HG03460 (cell line): ENCODE results near the gene C19orf85.

ENCODE experiments used
- ATAC-seq: cut with Tn5 transposase; IDR thresholded peaks from one replicate; pipeline ENCODE4 v1.9.1; 2021; ENCODE audit not compliant: unreplicated experiment

C19orf85 gene

DNA sequence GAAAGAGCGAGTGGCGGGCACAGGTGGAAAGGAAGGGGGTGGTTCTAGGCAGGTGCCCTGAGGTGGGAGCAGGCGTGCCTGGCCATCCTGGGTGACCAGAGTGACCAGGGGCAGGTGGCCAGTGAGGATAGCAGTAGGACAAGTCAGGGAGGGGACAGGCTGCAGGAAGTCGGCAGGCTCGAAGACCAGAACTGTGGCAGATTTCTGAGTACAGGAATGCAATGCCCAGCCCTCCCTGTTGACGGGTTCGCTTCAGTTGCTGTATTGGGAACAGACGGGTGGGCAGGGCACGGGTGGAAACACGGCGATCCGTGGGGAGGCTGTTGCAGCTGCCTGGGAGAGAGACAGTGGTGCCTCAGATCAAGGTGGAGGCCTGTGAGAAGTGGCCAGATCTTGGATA is 13.8 kb upstream of the C19orf85 start:
- ATAC-seq = no peak

DNA sequence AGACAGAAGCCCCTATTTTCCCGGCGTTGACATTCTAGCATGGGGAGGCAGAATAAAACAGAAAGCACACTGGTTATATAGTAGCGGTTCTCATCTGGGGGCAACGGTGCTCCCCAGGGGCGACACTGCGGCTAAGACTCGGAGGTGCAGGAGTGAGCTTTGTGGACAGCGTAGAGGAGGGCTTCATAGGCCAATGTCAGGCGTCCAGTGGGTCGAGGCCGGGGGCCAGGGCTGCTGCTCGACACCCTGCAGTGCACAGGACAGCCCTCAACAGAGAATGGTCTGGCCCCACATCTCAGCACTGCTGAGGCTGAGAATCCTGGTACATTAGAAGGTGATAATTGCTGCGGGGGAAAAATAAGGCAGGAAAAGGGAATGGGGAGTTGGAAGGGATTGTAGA is 13.4 kb upstream of the C19orf85 start:
- no peak for ATAC-seq

DNA sequence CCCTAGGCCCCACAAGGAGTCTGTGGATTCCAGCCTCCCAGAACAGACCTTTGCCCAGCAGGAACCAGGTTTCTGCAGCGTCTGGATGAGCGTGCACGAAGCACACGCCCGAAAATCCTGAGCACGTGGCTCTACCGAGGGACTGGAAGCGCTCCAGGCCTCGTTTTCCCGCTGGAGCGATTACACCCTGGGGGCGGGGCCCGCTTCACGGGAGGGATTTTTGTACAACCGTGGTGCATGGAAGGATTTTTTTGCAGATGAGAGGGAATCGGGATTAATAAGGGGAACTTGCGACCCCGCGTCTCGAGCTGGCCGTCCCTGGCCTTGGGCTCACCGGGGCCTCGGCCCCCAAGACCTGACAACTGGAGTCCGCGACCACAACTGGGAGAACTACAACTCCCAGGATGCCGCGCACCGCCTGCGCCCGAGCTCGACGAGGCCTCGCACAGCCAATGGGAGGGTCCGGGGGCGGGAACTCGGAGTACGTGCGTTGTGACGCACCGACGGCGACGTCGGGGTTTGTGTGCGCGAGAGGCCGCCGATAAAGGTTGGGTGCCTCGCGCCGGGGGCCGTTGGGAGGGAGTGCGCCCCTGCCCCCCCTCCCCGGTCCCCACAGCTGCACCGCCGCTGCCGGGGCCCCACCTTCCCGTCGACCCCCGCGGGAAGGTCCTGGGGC is 11.7 kb upstream of the C19orf85 start, which contains the start of gene ZNF628:
TSS of gene ZNF628 (plus strand) at position 518 of the 676 bp plus-strand sequence. CDS start 3,294 bp downstream, outside the sequence.
- peak; percentile 87 for ATAC-seq

DNA sequence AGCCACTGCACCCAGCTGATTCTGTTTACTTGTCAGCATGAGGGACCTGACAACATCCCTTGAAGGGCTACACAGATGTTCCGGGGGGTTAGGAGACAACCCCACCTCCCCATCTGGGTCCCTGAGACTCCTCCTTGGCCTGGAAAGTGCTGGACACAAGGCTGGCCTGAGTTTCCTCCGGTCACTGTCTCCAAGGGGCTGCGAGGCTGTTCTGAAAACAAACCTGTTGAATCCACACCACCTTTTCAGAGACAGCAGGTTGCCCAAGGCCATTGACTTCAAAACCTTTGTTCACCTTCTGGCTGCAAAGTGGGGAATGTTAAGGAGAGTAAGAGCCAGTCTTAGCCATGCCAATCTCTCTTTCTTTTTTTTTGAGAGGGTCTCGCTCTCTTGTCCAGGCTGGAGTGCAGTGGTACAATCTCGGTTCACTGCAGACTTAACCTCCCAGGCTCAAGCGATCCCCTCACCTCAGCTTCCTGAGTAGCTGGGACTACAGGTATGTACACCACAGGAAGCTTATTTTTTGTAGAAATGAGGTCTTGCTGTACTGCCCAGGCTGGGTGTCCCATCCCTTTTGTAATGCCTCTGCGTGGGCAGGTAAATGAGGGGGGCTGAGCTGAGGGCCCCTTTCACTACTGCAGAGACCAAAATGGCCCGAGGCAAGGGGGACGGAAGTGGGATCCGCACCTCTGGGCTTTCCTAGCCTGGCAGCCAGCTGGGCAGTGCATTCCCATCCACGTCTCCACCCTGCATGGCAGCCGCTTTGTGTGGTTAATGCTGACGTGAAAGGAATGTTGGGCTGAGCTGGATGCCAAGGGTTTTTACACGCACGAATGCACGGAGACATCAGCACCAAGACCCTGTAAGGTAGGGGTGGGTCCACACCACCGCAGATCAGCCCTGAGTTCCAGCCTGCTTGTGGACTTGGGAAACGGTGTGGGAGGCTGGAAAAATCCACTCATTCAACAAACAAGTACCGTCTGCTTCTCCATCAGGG is 10.0 kb upstream of the C19orf85 start:
- no peak for ATAC-seq

DNA sequence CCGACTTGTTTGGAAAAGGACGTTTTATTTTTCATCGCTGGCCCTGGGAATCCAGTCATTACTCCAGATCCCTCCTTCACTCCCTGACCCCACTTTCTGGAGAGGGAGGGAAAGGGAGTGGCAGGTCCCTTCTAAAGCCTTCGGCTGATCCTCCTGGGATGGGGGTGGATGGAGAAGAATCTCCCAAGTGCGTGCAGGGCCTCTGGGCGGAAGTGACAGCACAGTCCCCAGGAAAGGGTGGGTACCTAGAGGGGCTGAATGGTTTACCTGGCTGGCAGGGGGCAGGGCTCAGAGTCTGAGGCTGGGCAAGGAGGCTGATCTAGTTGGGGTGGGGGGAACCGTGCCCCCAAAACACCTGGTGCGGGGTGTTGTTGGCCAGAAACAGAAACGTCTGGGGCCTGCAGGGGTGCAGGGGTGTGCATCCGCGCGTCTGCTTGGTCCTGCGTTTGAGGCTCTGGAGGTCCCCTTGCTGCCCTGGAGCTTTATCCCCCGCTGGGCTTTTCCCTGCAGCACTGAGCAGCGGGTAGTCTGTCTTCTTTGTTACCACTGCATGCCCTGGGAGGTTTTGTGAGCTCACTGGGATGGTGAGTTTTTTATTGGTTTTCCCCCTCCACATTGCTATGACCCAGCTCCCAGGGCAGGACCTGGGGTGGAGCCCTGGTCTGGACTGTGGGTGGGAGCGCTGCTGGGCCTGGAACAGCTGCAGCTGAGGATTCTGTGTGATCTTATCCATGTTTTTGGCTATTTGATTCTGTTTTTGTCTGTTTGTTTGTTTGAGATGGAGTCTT is 8.9 kb upstream of the C19orf85 start:
- ATAC-seq = no peak

DNA sequence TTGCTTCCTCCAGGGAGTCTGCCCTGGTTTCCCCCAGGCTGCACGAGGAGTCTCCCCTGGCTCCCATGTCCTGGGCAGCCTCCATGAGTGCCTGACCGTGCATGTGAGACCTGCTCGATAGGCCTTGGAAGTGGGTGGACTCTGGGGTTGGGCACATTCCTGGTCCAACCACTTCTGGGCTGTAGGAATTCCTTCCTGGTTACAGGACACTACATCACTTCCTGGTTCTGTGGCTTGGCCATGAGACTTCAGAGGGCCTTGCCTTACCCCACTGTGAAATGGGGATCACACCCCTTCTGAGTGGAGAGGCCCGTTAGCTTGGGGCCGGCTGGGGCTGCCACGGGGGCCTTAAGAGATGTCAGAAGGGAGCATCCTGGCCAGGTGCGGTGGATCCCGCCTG is 7.9 kb upstream of the C19orf85 start:
- ATAC-seq = no peak

DNA sequence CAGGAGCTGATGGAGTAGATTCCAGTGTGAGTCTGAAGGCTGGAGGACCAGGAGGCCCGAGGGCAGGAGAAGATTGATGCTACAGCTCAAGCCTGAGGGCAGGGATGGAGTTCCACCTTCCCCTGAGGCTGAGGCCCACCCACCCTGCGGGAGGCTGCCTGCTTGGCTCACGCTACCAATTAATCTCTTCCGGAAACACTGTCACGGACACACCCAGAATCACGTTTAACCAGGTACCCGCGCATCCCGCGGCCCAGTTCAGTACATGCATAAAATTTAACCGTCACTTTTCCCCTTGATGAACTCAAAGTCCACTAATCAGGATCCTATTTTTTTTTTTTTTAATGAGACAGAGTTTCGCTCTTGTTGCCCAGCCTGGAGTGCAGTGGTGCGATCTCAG is 6.7 kb upstream of the C19orf85 start:
- no peak for ATAC-seq

DNA sequence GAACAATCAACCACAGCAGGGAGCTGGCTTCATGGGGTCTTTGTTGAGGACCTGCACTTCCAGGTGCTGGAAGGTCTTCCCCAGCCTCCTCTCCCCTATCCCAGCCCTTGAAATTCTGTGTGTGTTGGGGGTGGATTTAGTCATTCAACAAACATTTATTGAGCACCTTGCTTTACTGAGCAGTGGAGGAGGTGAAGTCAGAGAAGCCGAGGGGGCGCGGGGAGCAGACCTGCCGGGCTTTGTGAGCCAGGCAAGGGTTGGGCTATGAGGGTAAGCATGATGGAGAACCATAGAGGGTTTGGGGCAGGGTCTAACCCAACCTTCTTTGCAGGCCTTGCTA is 3.5 kb upstream of the C19orf85 start:
- ATAC-seq = no peak

DNA sequence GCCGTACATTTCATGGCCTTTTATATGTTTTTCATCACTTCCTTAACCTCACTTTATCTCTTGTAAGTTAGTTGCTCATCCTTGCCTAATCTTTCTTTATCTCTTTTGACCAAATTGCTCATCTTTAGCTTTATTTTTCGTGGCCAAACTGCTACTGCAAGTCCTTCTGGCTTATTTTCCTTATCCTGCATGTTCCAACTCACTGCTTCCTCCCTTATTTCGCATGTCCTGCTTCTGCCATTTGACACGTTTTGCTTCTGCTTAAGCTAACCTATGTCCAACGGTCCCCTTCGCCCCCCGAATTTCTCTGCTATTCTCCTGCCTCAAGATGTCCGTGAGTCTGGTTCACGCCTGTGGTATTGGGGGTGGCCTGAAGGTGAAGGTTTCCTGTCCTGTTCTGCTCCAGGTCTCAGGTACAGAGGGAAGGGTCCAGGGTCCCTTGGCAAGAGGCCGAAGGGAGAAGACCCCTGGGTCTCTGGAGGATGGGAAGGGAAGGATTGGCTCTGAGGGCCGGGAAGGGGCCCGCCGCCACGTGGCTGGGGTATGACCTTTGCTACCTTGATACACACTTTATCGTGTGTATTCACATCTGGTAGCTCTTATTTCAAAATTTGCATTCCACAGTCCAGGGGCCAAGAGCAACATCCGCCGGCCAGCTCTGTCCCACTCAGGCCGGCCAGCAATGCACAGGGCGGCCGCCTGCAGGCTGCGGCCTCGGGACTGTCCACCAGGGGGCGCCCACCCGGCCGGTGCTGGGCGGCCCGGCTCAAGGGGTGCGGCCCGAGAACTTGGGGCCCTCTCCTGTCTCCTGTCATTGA is 2.9 kb upstream of the C19orf85 start:
- no peak for ATAC-seq

DNA sequence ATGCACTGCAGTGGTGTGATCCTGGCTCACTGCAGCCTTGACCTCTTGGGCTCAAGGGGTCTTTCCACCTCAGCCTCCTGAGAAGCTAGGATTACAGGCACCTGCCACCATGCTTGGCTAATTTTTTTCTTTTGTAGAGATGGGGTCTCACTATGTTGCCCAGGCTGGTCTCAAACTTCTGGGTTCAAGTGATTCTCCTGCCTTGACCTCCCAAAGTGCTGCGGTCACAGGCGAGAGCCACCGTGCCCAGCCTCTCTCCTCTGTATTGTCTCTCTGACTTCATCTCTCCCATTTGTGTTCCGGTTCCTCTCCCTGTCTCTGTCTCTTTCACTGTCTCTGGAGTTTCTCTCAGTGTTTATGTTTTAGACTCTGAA is 1.7 kb upstream of the C19orf85 start:
- no peak for ATAC-seq

DNA sequence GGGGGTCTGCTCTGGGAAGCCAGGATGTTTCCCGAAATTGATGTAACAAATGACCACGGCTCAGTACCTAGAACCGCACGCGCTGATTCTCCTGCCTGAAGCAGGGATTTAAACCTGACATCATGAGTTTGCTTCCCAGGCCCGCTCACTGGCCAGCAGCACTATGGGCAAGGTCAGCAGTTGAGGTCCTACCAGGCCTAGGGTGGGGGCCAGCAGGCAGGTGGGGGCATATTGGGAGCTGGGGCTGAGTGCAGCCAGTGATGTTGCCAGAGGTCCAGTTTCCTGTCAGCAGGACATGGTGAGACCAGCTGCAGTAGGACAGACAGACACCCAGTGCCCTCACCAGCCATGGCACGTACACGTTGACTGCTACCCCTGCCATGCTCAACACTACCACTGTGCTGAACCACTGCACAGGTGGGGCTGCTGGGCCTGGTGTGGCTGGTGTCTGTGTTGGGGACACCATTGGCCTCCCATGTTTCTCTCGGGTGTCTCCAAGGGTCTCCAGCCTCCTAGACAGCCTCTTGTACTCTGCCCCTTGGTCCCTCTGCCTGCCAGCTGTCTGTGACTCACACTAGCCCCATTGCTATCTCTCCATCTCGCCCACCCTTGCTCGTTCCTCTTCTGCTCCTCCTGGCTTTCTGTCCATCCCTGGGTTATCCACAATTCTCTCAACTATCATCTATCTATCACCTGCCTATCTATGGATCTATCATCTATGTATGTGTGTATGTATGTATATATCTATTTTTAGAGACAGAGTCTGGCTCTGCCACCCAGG is 1.1 kb upstream of the C19orf85 start:
- no peak for ATAC-seq

DNA sequence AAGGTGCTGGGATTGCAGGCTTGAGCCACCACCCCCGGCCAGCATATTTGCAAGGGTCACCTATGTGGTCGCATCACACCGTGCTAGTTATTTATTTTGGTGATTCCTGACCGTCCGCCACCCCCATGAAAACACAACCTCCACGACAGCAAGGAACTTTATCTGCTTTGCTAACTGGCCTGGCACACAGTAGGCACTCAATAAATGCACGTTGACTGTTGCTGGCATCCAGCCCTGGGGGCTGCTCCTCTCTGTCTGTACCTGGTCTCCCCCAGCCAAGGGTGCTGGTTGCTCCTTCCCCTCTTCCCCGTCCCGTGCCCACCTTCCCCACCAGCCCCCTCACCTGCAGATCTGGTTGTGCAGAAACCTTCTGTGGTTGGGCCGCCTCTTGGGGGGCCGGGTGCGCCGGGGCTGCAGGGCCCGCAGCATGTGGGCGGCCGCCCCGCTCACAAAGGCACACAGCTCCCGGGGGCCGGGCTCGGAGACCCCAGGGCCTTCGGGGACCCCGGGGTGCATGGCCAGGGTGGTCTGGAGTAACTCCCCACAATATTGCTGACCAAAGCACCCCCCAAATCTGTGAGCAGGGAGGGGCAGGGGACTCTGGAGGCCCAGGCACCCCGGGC is 401 bp downstream of the C19orf85 start:
- no peak for ATAC-seq

DNA sequence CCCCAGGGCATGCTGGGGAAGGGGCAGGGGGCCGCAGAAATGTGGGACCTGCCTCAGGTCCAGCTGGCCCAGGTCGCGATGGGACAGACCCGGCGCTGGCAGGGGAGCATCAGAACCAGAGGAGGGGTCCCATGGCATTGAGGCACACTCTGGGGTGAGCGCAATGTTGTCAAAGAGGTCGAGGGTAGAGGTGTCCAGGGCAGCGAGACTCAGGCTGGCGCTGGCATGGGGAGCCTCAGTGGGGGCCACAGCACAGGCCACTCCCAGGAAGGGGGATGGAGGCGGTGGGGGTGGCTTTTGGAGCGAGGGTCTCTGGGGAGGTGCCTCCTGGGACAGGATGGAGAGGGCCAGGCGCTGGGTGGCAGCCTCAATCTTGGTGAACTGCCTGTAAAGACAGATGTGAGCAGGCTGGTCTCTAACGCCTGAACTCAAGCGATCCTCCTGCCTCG is 944 bp downstream of the C19orf85 start:
- ATAC-seq = no peak

DNA sequence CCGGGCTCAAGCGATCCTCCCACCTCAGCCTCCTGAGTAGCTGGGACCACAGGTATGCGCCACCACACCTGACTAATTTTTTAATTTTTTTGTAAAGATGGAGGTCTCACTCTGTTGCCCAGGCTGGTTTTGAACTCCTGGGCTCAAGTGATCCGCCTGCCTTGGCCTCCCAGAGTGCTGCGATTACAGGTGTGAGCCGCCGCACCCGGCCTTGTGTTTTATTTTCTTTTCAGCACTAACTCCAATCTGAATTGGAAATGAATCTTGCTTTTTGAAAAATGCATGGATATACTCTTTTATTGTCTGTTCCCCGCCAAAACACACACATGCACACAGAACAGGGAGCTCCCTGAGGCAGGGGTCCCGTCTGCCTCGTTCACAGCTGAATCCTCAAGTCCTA is 1.8 kb downstream of the C19orf85 start:
- no peak for ATAC-seq

DNA sequence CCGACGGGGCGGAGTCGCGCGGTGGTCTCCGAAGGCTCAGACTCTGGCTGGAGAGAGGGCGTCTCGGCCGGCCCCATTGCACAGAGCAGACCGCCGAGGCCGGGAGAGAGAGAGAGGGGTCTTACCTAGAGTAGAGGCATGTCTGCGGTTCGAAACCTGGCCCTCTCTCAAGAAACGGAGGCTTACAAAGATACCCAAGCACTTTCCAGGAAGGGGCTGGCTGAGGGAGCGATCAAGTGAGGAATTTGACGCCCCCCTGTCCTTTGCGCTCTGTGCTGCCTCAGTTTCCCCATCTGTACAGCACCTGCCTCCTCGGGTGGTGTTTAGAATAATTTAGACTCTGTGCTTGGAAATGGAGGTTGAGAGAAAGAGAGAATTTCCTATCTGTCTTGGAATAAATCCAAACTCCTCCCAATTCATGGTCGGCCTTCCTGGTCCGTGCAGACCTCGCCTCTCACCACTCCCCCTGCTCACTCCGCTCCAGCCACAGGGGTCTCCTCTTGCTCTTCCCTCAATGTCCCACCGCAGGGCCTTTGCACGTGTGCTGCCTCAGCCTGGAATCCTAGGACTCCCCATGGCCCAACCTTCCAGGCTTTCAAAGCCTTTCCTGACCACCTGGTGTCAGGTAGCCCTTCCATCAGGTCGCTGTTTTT is 2.5 kb downstream of the C19orf85 start:
- no peak for ATAC-seq

DNA sequence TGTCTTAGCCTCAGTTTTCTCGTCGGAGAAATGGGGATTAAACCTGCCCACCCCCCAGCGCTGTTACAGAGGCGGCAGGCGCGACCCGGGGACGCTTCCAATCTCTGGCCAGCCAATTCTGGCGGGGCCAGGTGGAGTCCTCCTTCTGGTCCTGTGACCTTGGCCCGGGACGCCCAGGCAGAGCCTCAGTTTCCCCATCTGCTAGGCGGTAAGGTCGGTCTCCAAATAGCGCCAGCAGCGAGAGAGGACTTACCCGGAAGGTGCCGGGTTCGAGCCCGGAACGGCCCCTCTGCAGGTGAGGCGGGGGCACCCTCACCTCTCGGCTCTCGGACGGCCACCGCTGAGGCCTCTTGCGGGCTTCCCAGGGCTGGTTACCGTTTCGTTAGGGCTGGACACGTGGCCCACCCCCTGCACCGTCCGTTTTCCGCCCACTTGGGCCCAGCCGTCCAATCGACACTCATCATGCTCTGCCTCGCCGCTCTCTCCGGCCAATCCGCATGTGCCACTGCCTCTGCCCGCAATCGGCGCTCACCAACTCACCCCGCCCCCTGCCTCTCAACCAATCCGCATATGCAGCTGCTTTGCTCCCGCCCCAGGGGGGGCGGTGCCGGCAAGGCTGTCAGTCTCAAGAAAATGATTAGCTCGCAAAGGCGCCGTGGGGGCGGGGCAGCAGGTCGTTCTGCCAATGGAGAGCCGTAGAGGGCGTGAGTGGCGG is 3.1 kb downstream of the C19orf85 start, which contains the start of gene ISOC2:
TSS of gene ISOC2 (minus strand) at position 384 of the 715 bp plus-strand sequence. CDS start 5,156 bp downstream, outside the sequence.
- ATAC-seq = peak; percentile 88

DNA sequence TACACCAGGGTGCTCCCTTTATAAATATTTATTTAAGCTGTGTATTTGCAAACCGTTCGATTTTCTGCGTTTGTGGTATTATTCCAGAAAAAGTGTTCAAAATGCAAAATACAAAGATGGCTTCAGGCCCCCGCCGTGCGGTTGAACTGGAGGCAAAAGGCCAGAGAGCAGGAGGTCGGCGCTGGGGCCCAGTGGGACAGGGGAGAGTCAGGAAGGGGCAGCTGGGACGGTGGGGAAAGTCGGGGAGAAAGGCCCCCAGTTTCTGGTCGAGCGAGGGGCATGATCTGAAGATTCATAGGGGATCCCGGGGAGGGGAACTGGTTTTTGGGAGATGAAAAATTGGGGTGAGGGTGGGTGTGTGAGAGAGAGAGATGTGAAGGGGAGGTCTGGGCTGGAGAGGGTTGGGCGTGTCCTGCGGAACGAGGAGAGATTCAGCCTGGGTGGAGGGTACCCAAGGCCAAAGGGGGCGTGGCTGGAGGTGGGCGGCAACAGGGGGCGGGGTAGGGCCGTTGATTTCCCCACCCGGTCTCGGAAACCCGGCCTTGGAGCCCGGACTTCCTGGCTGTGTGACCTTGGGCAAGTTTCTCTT is 3.8 kb downstream of the C19orf85 start:
- no peak for ATAC-seq
